ENCODE results near the gene ADCY2.

The ADCY2 gene

GRCh38 chr5:7801891-7802614, 406.1 kb downstream of the ADCY2 start:
- DNase-seq: no peak

DNA sequence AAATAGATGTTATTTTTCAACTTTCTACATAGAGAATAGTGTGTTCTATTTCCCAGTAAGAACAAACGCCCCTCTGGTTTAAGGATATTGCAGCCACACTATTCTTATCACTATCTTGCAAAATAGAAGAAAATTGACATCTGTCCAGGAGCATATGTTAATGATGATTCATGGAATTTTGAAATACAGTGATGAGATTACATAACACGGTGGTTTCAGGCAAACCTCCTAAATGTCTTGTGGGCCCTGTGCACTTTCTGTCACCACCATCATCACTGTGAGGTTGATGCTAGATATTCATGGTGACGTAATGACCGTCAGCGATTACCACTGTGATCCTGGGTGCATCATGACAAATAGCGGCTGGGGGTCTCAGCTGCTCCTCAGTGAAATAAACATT, 406.9 kb downstream of the ADCY2 start:
- DNase-seq: no peak

- DNase-seq: no peak
Observed at GRCh38 chr5:7803937-7804336, 408.0 kb downstream of the ADCY2 start.

DNA sequence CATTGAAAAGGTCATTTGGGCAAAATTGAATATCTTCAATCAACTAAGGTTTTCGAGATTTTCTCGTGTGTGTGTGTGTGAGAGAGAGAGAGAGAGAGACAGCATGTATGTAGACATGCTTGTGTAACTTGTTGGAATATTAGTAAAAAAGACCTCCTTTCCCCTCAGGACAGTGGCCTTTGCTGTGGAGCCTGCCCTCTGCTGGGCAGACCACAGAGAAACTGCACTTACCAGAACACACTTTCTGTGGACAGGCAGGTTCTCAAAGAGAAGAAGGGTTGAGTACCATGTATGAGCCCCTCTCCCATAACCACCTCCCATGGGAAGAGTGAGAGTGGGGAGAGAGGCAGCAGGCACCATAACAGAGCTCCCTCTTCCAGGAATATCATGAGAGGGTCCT, 409.4 kb downstream of the ADCY2 start:
- no peak for DNase-seq

GRCh38 chr5:7808998-7809397, 413.1 kb downstream of the ADCY2 start:
- DNase-seq: no peak

- DNase-seq: no peak
Observed at GRCh38 chr5:7811715-7812114, 415.8 kb downstream of the ADCY2 start.

DNA sequence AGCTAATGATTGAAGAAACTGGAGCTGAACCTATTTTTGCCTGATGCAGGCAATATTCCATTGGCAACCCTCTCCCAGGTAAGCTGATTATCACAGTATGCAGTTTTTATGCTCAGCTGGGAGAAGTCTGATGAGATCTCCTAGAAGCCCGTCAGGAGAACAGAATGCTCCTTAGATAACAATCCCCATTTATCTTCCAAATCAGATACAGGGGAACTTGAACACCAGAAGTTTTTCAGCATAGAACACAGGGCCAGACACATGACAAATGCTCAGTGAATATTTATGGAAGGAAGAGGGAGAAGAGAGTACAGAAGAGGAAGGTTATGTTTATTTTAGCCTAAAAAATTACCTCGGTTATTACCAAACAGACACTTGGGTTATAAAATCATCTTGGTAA, 417.1 kb downstream of the ADCY2 start:
- DNase-seq: no peak

DNA sequence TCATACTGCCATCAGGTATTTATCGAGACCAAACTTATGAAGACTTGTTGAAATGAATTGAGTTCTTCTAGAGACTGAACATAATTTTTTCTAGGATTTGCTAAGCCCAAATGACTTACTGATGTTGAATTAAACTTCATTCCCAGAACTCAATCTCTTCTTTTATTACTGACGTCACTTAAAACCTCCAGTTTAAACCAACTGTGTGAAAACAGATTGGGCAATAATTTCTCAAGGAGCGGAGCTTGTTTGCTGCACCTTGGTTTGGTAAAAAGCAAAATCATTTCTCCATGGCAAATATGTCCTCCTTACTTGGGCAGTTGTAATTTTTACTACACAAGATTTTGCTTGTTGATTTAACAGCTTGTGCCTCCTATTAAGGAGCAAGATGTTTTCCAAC, 417.6 kb downstream of the ADCY2 start:
- no peak for DNase-seq

- DNase-seq: no peak
Observed at GRCh38 chr5:7814816-7815215, 418.9 kb downstream of the ADCY2 start.

DNA sequence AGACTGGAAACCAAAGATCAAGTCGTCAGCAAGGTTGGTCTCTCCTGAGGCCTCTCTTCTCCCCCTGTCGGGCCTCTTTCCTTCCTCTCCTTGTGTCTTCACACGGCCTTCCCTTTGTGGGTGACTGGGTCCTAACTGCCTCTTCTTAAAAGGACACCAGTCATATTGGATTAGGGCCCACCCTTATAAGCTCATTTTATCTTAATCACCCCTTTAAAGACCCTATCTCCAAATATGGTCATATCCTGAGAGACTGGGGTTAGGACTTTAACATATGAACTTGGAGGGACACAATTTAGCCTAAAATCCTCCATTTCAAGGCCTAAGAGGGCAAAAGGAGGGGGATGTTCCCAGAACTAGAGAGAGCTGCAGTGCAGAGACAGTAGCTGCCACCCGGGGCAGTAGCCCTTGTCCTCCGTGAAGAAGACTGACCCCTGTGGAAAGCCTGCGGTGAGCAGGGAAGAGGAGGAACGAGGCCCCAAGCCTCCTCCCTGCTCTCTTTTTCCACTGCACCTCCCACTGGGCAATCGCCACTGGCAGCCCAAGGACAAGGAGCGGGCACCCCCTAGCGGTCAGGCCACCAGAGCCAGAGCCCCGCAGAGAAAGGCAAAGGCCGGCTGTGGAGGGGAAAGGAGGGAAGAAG, 420.1 kb downstream of the ADCY2 start:
- DNase-seq: peak; percentile 15 to 42 (median 24)

- DNase-seq: no peak
Observed at GRCh38 chr5:7816535-7816901, 420.6 kb downstream of the ADCY2 start.

DNA sequence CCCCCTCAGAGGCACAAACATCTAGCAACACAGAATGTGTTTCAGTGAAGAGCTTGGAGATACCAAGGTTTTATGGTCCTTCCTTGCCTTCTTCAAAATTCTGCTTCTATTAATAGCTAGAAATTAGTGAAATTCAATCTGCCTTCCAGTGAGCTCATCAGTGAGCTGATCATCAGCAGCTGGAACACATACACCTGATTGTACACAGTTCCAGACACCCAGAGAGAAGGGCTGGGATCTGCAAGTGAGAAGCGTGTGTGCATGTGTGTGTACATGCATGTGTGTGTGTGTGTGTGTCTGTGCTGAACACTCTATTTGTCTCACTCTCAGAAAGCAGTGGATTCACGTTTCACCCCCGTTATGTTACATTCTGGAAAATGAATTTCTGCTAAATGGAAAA, 426.5 kb downstream of the ADCY2 start:
- no peak for DNase-seq

GRCh38 chr5:7823594-7823993, 427.7 kb downstream of the ADCY2 start:
- DNase-seq: no peak

DNA sequence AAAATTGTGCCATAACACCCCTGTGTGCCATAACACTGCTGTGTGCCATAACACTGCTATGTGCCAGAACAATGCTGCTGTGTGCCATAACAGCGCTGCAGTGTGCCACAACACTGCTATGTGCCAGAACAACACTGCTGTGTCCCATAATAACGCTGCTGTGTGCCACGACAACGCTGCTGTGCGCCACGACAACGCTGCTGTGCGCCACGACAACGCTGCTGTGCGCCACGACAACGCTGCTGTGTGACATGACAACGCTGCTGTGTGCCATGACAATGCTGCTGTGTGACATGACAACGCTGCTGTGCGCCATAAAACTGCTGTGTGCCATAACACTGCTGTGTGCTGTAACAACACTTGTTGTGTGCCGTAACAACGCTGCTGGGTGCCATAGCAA, 429.1 kb downstream of the ADCY2 start:
- no peak for DNase-seq

- no peak for DNase-seq
Observed at GRCh38 chr5:7825630-7826029, 429.7 kb downstream of the ADCY2 start.

DNA sequence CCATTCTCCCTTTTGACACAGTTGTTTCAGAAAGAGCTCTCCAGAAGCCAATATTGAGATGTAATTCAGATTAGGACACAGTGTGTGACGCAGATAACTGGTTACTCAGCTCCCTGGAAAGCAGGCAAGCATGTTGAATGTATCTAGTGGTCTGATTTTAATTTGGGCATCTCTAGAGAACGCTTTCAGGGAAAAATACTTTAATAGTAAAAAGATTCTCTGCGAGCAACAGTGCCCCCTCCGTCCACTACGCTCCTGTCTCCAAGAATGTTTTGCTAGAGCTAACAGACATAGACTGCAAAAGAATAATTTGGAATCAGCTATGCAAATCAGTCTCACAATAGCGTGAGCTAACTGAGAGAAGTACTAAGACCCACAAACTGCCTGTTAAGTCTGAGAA, 431.7 kb downstream of the ADCY2 start:
- DNase-seq: no peak

GRCh38 chr5:7828269-7828668, 432.3 kb downstream of the ADCY2 start:
- no peak for DNase-seq

DNA sequence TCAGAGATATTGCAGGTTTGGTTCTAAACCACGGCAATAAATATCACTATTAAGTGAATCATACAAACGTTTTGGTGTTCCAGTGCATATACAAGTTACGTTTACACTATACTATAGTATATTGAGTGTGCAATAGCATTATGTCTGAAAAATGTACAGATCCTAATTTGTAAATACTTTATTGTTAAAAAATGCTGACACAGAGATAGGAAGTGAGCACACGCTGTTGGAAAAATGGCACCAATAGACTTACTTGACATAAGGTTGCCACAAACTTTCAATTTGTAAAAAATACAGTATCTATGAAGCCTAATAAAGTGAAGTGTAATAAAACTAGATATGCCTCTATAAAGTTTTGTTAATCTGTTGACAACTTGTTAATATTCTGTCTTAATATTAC, 439.0 kb downstream of the ADCY2 start:
- DNase-seq: no peak

GRCh38 chr5:7837403-7837802, 441.5 kb downstream of the ADCY2 start:
- no peak for DNase-seq

GRCh38 chr5:7842531-7842930, 446.6 kb downstream of the ADCY2 start:
- no peak for DNase-seq

DNA sequence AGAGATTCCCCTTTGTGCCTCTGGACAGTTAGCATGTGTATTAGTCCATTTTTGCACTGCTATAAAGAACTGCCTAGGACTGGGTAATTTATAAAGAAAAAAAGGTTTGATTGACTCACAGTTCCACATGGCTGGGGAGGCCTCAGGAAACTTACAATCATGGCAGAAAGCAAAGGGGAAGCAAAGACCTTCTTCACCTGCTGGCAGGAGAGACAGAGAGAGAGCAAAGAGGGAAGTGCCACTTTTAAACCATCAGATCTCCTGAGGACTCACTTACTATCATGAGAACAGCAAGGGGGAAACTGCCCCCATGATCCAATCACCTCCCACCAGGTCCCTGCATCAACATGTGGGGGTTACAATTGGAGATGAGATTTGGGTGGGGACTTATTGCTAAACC, 449.0 kb downstream of the ADCY2 start:
- no peak for DNase-seq

DNA sequence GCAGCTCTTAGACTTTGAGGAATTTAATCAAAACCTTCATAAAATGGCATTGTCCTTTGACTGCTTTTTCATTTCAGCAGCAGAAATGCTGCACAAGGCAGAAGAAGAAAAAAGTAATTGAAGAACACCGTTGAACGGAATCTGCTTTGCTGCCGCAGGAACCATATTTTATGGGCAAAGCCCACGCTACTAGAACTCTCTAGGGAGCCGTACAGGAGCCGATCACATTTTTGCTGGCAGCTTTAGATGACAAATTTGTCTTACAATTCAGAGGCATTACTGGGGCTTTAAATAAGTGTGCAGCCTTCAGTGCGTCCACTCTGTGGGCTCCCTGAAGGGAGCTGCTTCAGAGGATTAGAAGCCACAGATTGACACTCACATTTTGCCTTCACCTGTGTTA, 449.6 kb downstream of the ADCY2 start:
- DNase-seq: no peak

DNA sequence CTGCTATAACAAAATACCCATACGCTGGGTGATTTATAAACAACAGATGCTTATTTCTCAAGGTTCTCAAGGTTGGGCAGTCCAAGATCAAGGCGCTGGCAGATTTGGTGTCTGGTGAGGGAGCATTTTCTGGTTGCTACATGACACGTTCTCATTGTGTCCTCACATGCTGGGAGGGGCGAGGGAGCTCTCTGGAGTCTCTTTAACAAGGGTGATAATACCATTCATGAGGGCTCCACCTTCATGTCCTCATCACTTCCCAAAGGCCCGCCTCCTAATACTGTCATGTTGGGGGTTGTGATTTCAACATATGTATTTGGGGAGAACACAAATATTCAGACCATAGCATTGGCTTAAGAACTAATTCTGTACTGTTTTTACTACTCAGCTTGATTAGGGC, 450.4 kb downstream of the ADCY2 start:
- DNase-seq: no peak

DNA sequence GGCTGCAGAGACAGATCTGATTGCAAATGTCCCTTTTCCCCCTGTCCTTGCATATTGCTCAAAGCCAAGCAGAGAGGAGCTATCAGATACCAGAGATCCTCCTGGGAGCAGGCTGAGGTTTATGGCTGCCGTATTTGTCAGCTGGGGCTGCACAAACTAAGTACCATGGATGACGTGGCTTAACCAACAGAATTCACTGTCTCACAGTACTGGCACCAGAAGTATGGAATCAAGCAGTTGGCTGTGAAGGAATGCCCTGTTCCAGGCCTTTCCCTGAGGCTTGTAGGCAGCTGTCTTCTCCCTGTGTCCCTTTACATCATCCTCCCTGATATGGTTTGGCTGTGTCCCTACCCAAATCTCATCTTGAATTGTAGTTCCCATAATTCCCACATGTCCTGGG, 452.4 kb downstream of the ADCY2 start:
- DNase-seq: no peak

Data from activated CD4-positive, CD25-positive, alpha-beta regulatory T cell (primary cell).